Osteoblast (primary cell): ENCODE results near the gene GSTA2. TPM values are rescaled to one million over a fixed set of nuclear protein-coding genes. Genes with fewer than 3 reads are reported as not detected.
"Not testable (repeated sequence)": the region's sequence is repeated elsewhere in the genome, so short reads cannot be mapped to it uniquely, and the experiment has no call there.

Experiments used
- DNase-seq: peaks from one replicate; pipeline ENCODE4 v3.0.0; 2011; ENCODE audit warnings: low spot score, mixed read lengths; ENCODE audit not compliant: insufficient read length; ENCODE audit errors: missing footprints
- H2AFZ ChIP-seq: 2 replicates; pipeline ENCODE4 v1.6.0; 2011; ENCODE audit warnings: mild to moderate bottlenecking, low read length
- H3K27ac ChIP-seq: 2 replicates; pipeline ENCODE4 v1.5.1; 2011; ENCODE audit warnings: mild to moderate bottlenecking, low read depth, low read length, moderate library complexity
- H3K27me3 ChIP-seq: 2 replicates; pipeline ENCODE4 v1.6.0; 2012; ENCODE audit warnings: mild to moderate bottlenecking, control low read depth, inconsistent platforms, low read length, moderate library complexity; ENCODE audit not compliant: insufficient read depth
- H3K36me3 ChIP-seq: 2 replicates; pipeline ENCODE4 v1.5.1; 2011; ENCODE audit warnings: mild to moderate bottlenecking, low read length, control low read depth, moderate library complexity; ENCODE audit not compliant: insufficient read depth
- H3K4me1 ChIP-seq: 2 replicates; pipeline ENCODE4 v1.5.1; 2011; ENCODE audit warnings: mild to moderate bottlenecking, low read length, control low read depth, moderate library complexity; ENCODE audit not compliant: insufficient read depth
- H3K4me2 ChIP-seq: 2 replicates; pipeline ENCODE4 v1.6.0; 2011; ENCODE audit warnings: mild to moderate bottlenecking, low read length; ENCODE audit not compliant: insufficient read depth
- H3K4me3 ChIP-seq: fragments of 200-600 bp; sonication (generic); 3 replicates; pipeline ENCODE4 v1.5.1; 2012; ENCODE audit warnings: mild to moderate bottlenecking, low read length, inconsistent platforms; ENCODE audit not compliant: insufficient read depth
- H3K79me2 ChIP-seq: 2 replicates; pipeline ENCODE4 v1.6.0; 2012; ENCODE audit warnings: mild to moderate bottlenecking, low read length, control low read depth, inconsistent platforms; ENCODE audit not compliant: insufficient read depth
- H3K9me3 ChIP-seq: 2 replicates; pipeline ENCODE4 v1.5.1; 2011; ENCODE audit warnings: low read depth, low read length, control low read depth
- H4K20me1 ChIP-seq: 2 replicates; pipeline ENCODE4 v1.6.0; 2012; ENCODE audit warnings: mild to moderate bottlenecking, low read length, control low read depth; ENCODE audit not compliant: insufficient read depth
- CTCF ChIP-seq: IDR thresholded peaks from 2 replicates; pipeline ENCODE4 v1.5.1; 2011; ENCODE audit warnings: mild to moderate bottlenecking, low read depth, low read length, moderate library complexity; ENCODE audit errors: extremely low read depth
- total RNA-seq: library from RNA; depleted of rRNA; stranded (reverse); fragments of >200 nt; gene quantifications from 2 replicates; pipeline ENCODE4 v1.2.3, GENCODE V29; 2012

GSTA2 gene
- total RNA-seq, 1 donor: not detected

GRCh38 chr6:52718550-52718949, 44.7 kb downstream of the GSTA2 start:
- H3K4me2 ChIP-seq: no peak overlapping the region
- no peaks in the 10 kb centered on the region for H4K20me1 ChIP-seq
- H3K27ac ChIP-seq: no peak overlapping the region
- H3K4me1 ChIP-seq: peaks cover 2% of the 10 kb centered on the region
- peaks cover 6% of the 10 kb centered on the region for H3K27me3 ChIP-seq
- no peaks in the 10 kb centered on the region for H3K9me3 ChIP-seq
- H3K36me3 ChIP-seq: no peaks in the 10 kb centered on the region
- peak; percentile 45 for DNase-seq
- H2AFZ ChIP-seq: no peak overlapping the region
- TF ChIP-seq CTCF: no peak
- no peaks in the 10 kb centered on the region for H3K79me2 ChIP-seq
- no peak overlapping the region for H3K4me3 ChIP-seq

GRCh38 chr6:52714761-52715160, 48.5 kb downstream of the GSTA2 start:
- not testable (repeated sequence) for H3K4me1 ChIP-seq, H4K20me1 ChIP-seq, DNase-seq, H2AFZ ChIP-seq, H3K79me2 ChIP-seq, H3K27me3 ChIP-seq, H3K9me3 ChIP-seq, H3K36me3 ChIP-seq, H3K4me2 ChIP-seq, H3K4me3 ChIP-seq, H3K27ac ChIP-seq

GRCh38 chr6:52712136-52712535, 51.1 kb downstream of the GSTA2 start:
- peaks cover 6% of the 10 kb centered on the region for H3K27me3 ChIP-seq
- H3K27ac ChIP-seq: no peak overlapping the region
- H3K4me3 ChIP-seq: no peak overlapping the region
- no peaks in the 10 kb centered on the region for H3K9me3 ChIP-seq
- H3K4me1 ChIP-seq: peaks cover 3% of the 10 kb centered on the region
- H3K36me3 ChIP-seq: no peaks in the 10 kb centered on the region
- H4K20me1 ChIP-seq: no peaks in the 10 kb centered on the region
- peak overlapping the region; percentile 85 for H2AFZ ChIP-seq
- TF ChIP-seq CTCF: no peak
- no peak overlapping the region for H3K4me2 ChIP-seq
- H3K79me2 ChIP-seq: no peaks in the 10 kb centered on the region
- DNase-seq: no peak

GRCh38 chr6:52707963-52708680, 55.2 kb downstream of the GSTA2 start:
- Histone ChIP-seq H4K20me1 (no peaks in the 10 kb centered on the region), H3K36me3 (no peaks in the 10 kb centered on the region), H2AFZ (no peak overlapping the region), H3K4me1 (peaks cover 3% of the 10 kb centered on the region), H3K27me3 (peaks cover 8% of the 10 kb centered on the region), H3K4me2 (no peak overlapping the region), H3K79me2 (no peaks in the 10 kb centered on the region), H3K9me3 (no peaks in the 10 kb centered on the region), H3K27ac (no peak overlapping the region), H3K4me3 (no peak overlapping the region)
- no peak for DNase-seq
- no peak for TF ChIP-seq CTCF
